Upper lobe of left lung (tissue), 6 donors: ENCODE results near the gene CEP128. TPM values are rescaled to one million over a fixed set of nuclear protein-coding genes. Genes with fewer than 3 reads are reported as not detected.

Experiments
- ATAC-seq, 2 donors: fragments of 200-7000 bp; cut with Tn5 transposase; one replicate each; pipeline ENCODE4 v1.9.1; 2022; ENCODE audit warnings: mild to moderate bottlenecking in 2 of 2, moderate library complexity in 2 of 2; ENCODE audit not compliant: low FRiP score in 2 of 2
- DNase-seq, 2 donors: peaks; one replicate each; pipeline ENCODE4 v3.0.0-alpha.2; 2019 to 2020
- H3K27ac ChIP-seq, 4 donors: fragments of 200-600 bp; sonication (generic); one replicate each; pipeline ENCODE4 v1.5.1; 2016 to 2019
- H3K27me3 ChIP-seq, 4 donors: fragments of 200-600 bp; sonication (generic); one replicate each; pipeline ENCODE4 v1.5.1; 2017 to 2019
- H3K36me3 ChIP-seq, 4 donors: fragments of 200-600 bp; sonication (generic); one replicate each; pipeline ENCODE4 v1.5.1; 2016 to 2019
- H3K4me1 ChIP-seq, 4 donors: fragments of 200-600 bp; sonication (generic); one replicate each; pipeline ENCODE4 v1.5.1; 2018 to 2019
- H3K4me3 ChIP-seq, 4 donors: fragments of 200-600 bp; sonication (generic); one replicate each; pipeline ENCODE4 v1.5.1; 2017 to 2019; ENCODE audit warnings: mild to moderate bottlenecking in 2 of 4, moderate library complexity in 1 of 4
- H3K9me3 ChIP-seq, 4 donors: fragments of 200-600 bp; sonication (generic); one replicate each; pipeline ENCODE4 v1.5.1; 2018 to 2019
- CTCF ChIP-seq, 6 experiments: fragments of 450-650 bp in 4 of 6; fragments of 200-600 bp in 2 of 6; sonication (generic) in 2 of 6; IDR thresholded peaks; one replicate each; pipeline ENCODE4 v1.5.1; 2016 to 2019; ENCODE audit warnings: antibody characterized with exemption in 6 of 6
- EP300 ChIP-seq, 4 donors: sonication (generic); formaldehyde crosslinking; IDR thresholded peaks; one replicate each; pipeline ENCODE4 v1.5.1; 2017; ENCODE audit warnings: antibody characterized with exemption in 4 of 4, control low read depth in 2 of 4
- POLR2A ChIP-seq, 4 donors: fragments of 450-650 bp; IDR thresholded peaks; one replicate each; pipeline ENCODE4 v1.5.1; 2016 to 2017; ENCODE audit warnings: antibody characterized with exemption in 4 of 4, mild to moderate bottlenecking in 2 of 4
- POLR2AphosphoS5 ChIP-seq, 2 donors: sonication (generic); formaldehyde crosslinking; IDR thresholded peaks; one replicate each; pipeline ENCODE4 v1.5.1; 2017; ENCODE audit warnings: antibody characterized with exemption in 2 of 2
- WGBS, 2 donors: methylation state at CpG; one replicate each; pipeline ENCODE4 v1.1.5; 2017 to 2018; 5-methylcytosine and 5-hydroxymethylcytosine counted together
- total RNA-seq, 6 donors: library from RNA; depleted of rRNA in 4 of 6; stranded (reverse); fragments of >200 nt in 4 of 6; gene quantifications; one replicate each; pipeline versions ENCODE4 v1.1.0 to v1.2.1, GENCODE V29; 2016 to 2021
- donor health status: DM: no; HTN: no; CAD: no; lungs with moderate emphysema.
- donor health status: DM: no; HTN: yes; CAD: no; lungs with severe emphysema.

The CEP128 gene
- total RNA-seq, 6 donors from 2014 or later: 5.7 to 31.7 (median 7.5) TPM

DNA sequence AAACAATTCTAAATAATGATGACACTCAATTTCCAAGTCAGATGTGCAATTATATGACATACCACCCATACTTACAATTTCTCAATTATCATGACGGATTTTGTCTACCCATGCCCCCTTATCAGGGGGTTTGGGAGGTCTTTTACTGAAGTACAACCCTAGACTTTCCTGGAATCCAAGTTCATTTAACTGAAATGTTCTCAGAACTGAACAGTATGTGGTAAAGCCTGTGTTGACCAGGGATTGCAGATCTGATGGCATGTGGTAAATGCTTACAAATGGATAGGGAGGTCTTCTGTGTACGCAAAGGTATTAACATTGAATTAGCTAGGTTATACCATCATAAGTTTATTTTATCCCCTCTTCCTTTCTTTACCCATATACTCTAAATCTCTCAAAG, 281.8 kb downstream of the CEP128 start:
- H3K4me1 ChIP-seq: no peaks in the 10 kb centered on the region
- DNase-seq (no peak), ATAC-seq (no peak)
- no peak overlapping the region for H3K27ac ChIP-seq
- no peaks in the 10 kb centered on the region for H3K36me3 ChIP-seq
- no peak for TF ChIP-seq EP300 (IDR thresholded peaks at IDR 0.05)
- no peak for TF ChIP-seq CTCF (IDR thresholded peaks at IDR 0.05)
- TF ChIP-seq POLR2A (IDR thresholded peaks at IDR 0.05): no peak
- TF ChIP-seq POLR2AphosphoS5 (IDR thresholded peaks at IDR 0.05): no peak
- H3K4me3 ChIP-seq: no peak overlapping the region
- H3K27me3 ChIP-seq: no peaks in the 10 kb centered on the region
- 81 to 91% methylated on average over 2 of the region's 2 CpGs for WGBS, 2 donors
- H3K9me3 ChIP-seq: no peaks in the 10 kb centered on the region

DNA sequence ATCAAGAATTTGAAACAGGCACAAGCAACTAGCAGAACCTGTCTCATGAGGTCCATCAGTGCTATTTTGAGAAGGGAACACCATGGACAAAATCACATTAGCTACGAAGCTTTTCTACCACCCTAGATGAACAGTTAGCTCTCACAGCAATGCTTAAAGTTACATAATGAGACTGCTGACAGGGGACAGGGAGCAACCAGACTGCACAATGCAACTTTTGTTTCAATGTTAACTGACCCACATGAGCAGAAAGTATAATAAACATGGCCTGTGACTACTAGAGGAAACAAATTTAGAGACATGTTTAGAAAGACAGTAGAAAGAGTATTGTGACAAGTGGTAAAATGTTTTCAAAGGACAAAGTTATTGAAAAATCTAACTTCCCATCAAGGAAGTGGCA, 282.8 kb downstream of the CEP128 start:
- H3K36me3 ChIP-seq: no peaks in the 10 kb centered on the region
- 81 to 90% methylated on average over 1 of the region's 1 CpG for WGBS, 2 donors
- ATAC-seq: no peak

DNA sequence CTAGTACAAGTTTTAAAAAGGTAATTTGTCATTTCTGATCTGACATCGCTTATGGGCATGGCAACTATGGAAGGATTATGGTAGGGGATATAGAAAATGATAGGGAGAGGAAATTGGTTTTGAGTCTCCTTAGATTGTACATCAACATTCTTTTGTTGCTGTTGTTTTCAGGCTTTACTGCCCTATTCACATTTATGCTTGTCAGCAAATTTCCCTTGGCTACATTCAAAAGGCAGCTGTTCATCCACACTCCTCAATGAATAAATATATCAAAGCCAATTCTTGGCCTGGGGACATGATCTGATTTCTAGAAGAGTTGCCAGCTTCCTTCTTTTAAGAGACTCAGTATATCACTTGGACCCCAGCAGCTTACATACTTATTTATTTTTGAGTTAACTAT, 283.4 kb downstream of the CEP128 start:
- H3K36me3 ChIP-seq: no peaks in the 10 kb centered on the region
- no peaks in the 10 kb centered on the region for H3K9me3 ChIP-seq
- DNase-seq: no peak
- no peaks in the 10 kb centered on the region for H3K4me1 ChIP-seq
- ATAC-seq: no peak
- no peak overlapping the region for H3K4me3 ChIP-seq
- 98 to 100% methylated on average over 1 of the region's 1 CpG for WGBS, 2 donors
- TF ChIP-seq EP300 (IDR thresholded peaks at IDR 0.05) (no peak), POLR2AphosphoS5 (IDR thresholded peaks at IDR 0.05) (no peak), CTCF (IDR thresholded peaks at IDR 0.05) (no peak), POLR2A (IDR thresholded peaks at IDR 0.05) (no peak)
- H3K27ac ChIP-seq: no peak overlapping the region
- no peaks in the 10 kb centered on the region for H3K27me3 ChIP-seq

More for the DNA sequence above, 282.8 kb downstream of the CEP128 start:
- Histone ChIP-seq H3K4me1 (no peaks in the 10 kb centered on the region), H3K27me3 (no peaks in the 10 kb centered on the region), H3K9me3 (no peaks in the 10 kb centered on the region), H3K4me3 (no peak overlapping the region), H3K27ac (no peak overlapping the region)
- DNase-seq: no peak
- no peak for TF ChIP-seq POLR2AphosphoS5 (IDR thresholded peaks at IDR 0.05)
- TF ChIP-seq POLR2A (IDR thresholded peaks at IDR 0.05): no peak
- no peak for TF ChIP-seq EP300 (IDR thresholded peaks at IDR 0.05)
- TF ChIP-seq CTCF (IDR thresholded peaks at IDR 0.05): no peak

GRCh38 chr14:80653956-80654355, 287.6 kb downstream of the CEP128 start:
- H3K9me3 ChIP-seq: peaks cover 0 to 5% (median 2%) of the 10 kb centered on the region in 4 donors
- ATAC-seq (no peak), DNase-seq (no peak)
- H3K27me3 ChIP-seq: no peaks in the 10 kb centered on the region
- WGBS, 2 donors: 92% methylated on average over 3 of the region's 3 CpGs
- no peak overlapping the region for H3K27ac ChIP-seq
- H3K36me3 ChIP-seq: no peaks in the 10 kb centered on the region
- no peaks in the 10 kb centered on the region for H3K4me1 ChIP-seq
- no peak for TF ChIP-seq POLR2A (IDR thresholded peaks at IDR 0.05)
- no peak for TF ChIP-seq CTCF (IDR thresholded peaks at IDR 0.05)
- TF ChIP-seq POLR2AphosphoS5 (IDR thresholded peaks at IDR 0.05): no peak
- no peak for TF ChIP-seq EP300 (IDR thresholded peaks at IDR 0.05)
- no peak overlapping the region for H3K4me3 ChIP-seq

DNA sequence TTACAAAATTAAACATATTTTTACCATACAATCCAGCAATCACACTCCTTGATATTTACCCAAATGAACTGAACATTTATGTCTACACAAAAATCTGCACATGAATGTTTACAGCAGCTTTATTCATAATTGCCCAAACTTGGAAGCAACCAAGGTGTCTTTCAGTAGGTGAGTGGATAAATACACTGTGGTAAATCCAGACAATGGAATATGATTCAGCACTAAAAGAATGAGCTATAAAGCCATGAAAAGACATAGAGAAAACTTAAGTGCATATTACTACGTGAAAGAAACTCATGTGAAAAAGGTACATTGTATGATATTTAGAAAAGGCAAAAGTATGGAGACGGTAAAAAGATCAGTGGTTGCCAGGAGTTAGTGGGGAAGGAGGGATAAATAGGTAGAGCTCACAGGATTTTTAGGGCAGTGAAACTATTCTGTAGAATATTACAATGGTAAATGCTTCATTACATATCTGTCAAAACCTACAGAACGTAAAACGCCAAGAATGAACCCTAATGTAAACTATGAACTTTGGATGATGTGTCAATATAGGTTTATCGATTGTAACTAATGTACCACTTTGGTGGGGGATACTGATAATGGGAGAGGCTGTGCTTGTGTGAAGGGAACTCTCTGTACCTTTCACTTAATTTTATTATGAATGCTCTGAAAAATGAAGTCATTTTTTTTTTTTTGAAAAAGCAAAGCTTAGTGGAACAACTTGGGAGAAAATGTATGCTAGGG, 295.7 kb downstream of the CEP128 start:
- Histone ChIP-seq H3K9me3 (no peaks in the 10 kb centered on the region), H3K27me3 (no peaks in the 10 kb centered on the region), H3K27ac (no peak overlapping the region), H3K4me3 (no peak overlapping the region), H3K36me3 (no peaks in the 10 kb centered on the region), H3K4me1 (no peaks in the 10 kb centered on the region)
- WGBS, 2 donors: 95 to 96% methylated on average over 5 of the region's 5 CpGs
- DNase-seq: no peak
- TF ChIP-seq CTCF (IDR thresholded peaks at IDR 0.05) (no peak), EP300 (IDR thresholded peaks at IDR 0.05) (no peak), POLR2A (IDR thresholded peaks at IDR 0.05) (no peak), POLR2AphosphoS5 (IDR thresholded peaks at IDR 0.05) (no peak)
- ATAC-seq: no peak
